Islet of Langerhans (tissue), 1 donor: ENCODE data around the gene BEST2.
"Not testable (repeated sequence)": the region's sequence is repeated elsewhere in the genome, so short reads cannot be mapped to it uniquely, and the experiment has no call there.

Experiments used
- FAIRE-seq: peaks from one replicate; lab custom pipeline; 2011; peaks lifted over from hg19 to GRCh38; lab: Jason Lieb, UNC

The BEST2 gene

GRCh38 chr19:12751635-12752034 lies at the start of gene BEST2:
BEST2 (plus strand) TSS chr19:12751791; CDS start chr19:12752593, 802 bp downstream.
- no peak for FAIRE-seq

GRCh38 chr19:12703046-12703445 lies 48.5 kb upstream of the BEST2 start:
- no peak for FAIRE-seq

- FAIRE-seq: no peak
Observed at GRCh38 chr19:12705169-12705568, 46.4 kb upstream of the BEST2 start.

- FAIRE-seq: no peak
Observed at GRCh38 chr19:12705654-12706331, 45.8 kb upstream of the BEST2 start.

GRCh38 chr19:12706332-12706718 lies 45.3 kb upstream of the BEST2 start:
- FAIRE-seq: no peak

GRCh38 chr19:12708641-12709040 lies 43.0 kb upstream of the BEST2 start:
- FAIRE-seq: no peak

GRCh38 chr19:12711187-12711586 lies 40.4 kb upstream of the BEST2 start:
- FAIRE-seq: no peak

- not testable (repeated sequence) for FAIRE-seq
Observed at GRCh38 chr19:12712077-12712476, 39.5 kb upstream of the BEST2 start.

- not testable (repeated sequence) for FAIRE-seq
Observed at GRCh38 chr19:12713304-12713703, 38.3 kb upstream of the BEST2 start.

GRCh38 chr19:12715102-12715501 lies 36.5 kb upstream of the BEST2 start:
- FAIRE-seq: no peak

- no peak for FAIRE-seq
Observed at GRCh38 chr19:12715929-12716328, 35.7 kb upstream of the BEST2 start.

GRCh38 chr19:12720296-12720695 lies 31.3 kb upstream of the BEST2 start:
- no peak for FAIRE-seq

GRCh38 chr19:12720851-12721655 lies 30.5 kb upstream of the BEST2 start:
- no peak for FAIRE-seq

GRCh38 chr19:12721656-12722565 lies 29.7 kb upstream of the BEST2 start:
- no peak for FAIRE-seq

- FAIRE-seq: peak; percentile 80
Observed at GRCh38 chr19:12722566-12723380, 28.8 kb upstream of the BEST2 start.

GRCh38 chr19:12723381-12723640 lies 28.3 kb upstream of the BEST2 start:
- no peak for FAIRE-seq

GRCh38 chr19:12723641-12724426 lies 27.8 kb upstream of the BEST2 start, which contains the start of gene TNPO2:
TNPO2 (minus strand) TSS chr19:12723932; CDS start chr19:12720977, 2,955 bp downstream.
- no peak for FAIRE-seq

- not testable (repeated sequence) for FAIRE-seq
Observed at GRCh38 chr19:12725612-12726011, 26.0 kb upstream of the BEST2 start.

- FAIRE-seq: no peak
Observed at GRCh38 chr19:12726988-12727316, 24.6 kb upstream of the BEST2 start.

- no peak for FAIRE-seq
Observed at GRCh38 chr19:12727745-12728433, 23.7 kb upstream of the BEST2 start.

- no peak for FAIRE-seq
Observed at GRCh38 chr19:12730064-12730463, 21.5 kb upstream of the BEST2 start.
